B cell (primary cell): ENCODE measurements around the gene LRRC61. TPM values are rescaled to one million over a fixed set of nuclear protein-coding genes. Genes with fewer than 3 reads are reported as not detected.

Source experiments
- ATAC-seq: fragments of 200-7000 bp; cut with Tn5 transposase; one replicate; pipeline ENCODE4 v1.10.0; 2021; ENCODE audit warnings: low read depth, mild to moderate bottlenecking, moderate number of reproducible peaks, moderate library complexity
- CTCF ChIA-PET: fragments of 350-600 bp; sonication (Branson Sonifier 250); formaldehyde crosslinking; loops from one replicate; lab custom pipeline; 2021; ENCODE audit warnings: antibody characterized with exemption, inconsistent platforms; lab: Charles Lee
- POLR2A ChIA-PET: fragments of 350-600 bp; sonication (Branson Sonifier 250); formaldehyde crosslinking; loops from one replicate; lab custom pipeline; 2021; ENCODE audit warnings: antibody characterized with exemption; lab: Charles Lee
- DNase-seq: peaks from one replicate; pipeline ENCODE4 v3.0.0; 2013
- H2AFZ ChIP-seq: 2 replicates; pipeline ENCODE4 v1.6.1; 2012; ENCODE audit warnings: mild to moderate bottlenecking, low read depth, low read length; ENCODE audit not compliant: insufficient read depth, poor library complexity, severe bottlenecking
- H3K27ac ChIP-seq, 2 donors: 1 replicate in 1 of 2; 2 replicates in 1 of 2; pipeline ENCODE4 v1.5.1; 2012 to 2013; ENCODE audit warnings: low read length in 2 of 2, mild to moderate bottlenecking in 2 of 2, moderate library complexity in 1 of 2
- H3K27me3 ChIP-seq, 4 experiments: fragments of 200-600 bp in 1 of 4; sonication (generic) in 1 of 4; replicated peaks in 1 of 4; 1 replicate in 2 of 4; 2 replicates in 2 of 4; pipeline versions ENCODE4 v1.6.1 to v1.7.0; 2013 to 2016; ENCODE audit warnings: low read length in 3 of 4, mild to moderate bottlenecking in 2 of 4, mixed read lengths in 1 of 4, moderate library complexity in 1 of 4; ENCODE audit not compliant: insufficient read depth in 4 of 4, control insufficient read depth in 3 of 4; ENCODE audit errors: control extremely low read depth in 1 of 4
- H3K36me3 ChIP-seq, 2 experiments: replicated peaks in 1 of 2; 1 replicate in 1 of 2; 2 replicates in 1 of 2; pipeline versions ENCODE4 v1.6.1 to v1.7.1; 2013; ENCODE audit warnings: low read length in 1 of 2; ENCODE audit not compliant: insufficient read depth in 2 of 2, control insufficient read depth in 1 of 2; ENCODE audit errors: control extremely low read depth in 1 of 2, extremely low read depth in 1 of 2
- H3K4me1 ChIP-seq, 2 donors: fragments of 200-600 bp in 1 of 2; sonication (generic) in 1 of 2; 1 replicate in 1 of 2; 2 replicates in 1 of 2; pipeline versions ENCODE4 v1.5.1 to v1.6.1; 2013 to 2017; ENCODE audit warnings: low read length in 2 of 2; ENCODE audit not compliant: control insufficient read depth in 2 of 2, insufficient read depth in 2 of 2
- H3K4me2 ChIP-seq: replicated peaks from 2 replicates; pipeline ENCODE3; 2012; ENCODE audit warnings: mild to moderate bottlenecking, low read depth, low read length; ENCODE audit not compliant: poor library complexity, severe bottlenecking
- H3K4me3 ChIP-seq, 5 experiments: fragments of 200-600 bp in 1 of 5; sonication (generic) in 1 of 5; 1 replicate in 3 of 5; 2 replicates in 2 of 5; pipeline versions ENCODE4 v1.5.1 to v1.7.0; 2011 to 2016; ENCODE audit warnings: low read length in 4 of 5, mild to moderate bottlenecking in 4 of 5, low read depth in 2 of 5, control low read depth in 1 of 5, moderate library complexity in 1 of 5; ENCODE audit not compliant: insufficient read depth in 1 of 5; ENCODE audit errors: control extremely low read depth in 1 of 5, extremely low read depth in 1 of 5
- H3K79me2 ChIP-seq: fragments of 200-600 bp; sonication (generic); one replicate; pipeline ENCODE4 v1.6.0; 2016; ENCODE audit warnings: low read length; ENCODE audit not compliant: control insufficient read depth, insufficient read depth
- H3K9ac ChIP-seq: fragments of 200-600 bp; sonication (generic); 2 replicates; pipeline ENCODE4 v1.6.1; 2017; ENCODE audit warnings: mild to moderate bottlenecking, low read length, moderate library complexity
- H3K9me3 ChIP-seq, 3 donors: one replicate each; pipeline versions ENCODE4 v1.6.1 to v1.7.1; 2013; ENCODE audit warnings: low read length in 2 of 3; ENCODE audit not compliant: control insufficient read depth in 2 of 3, insufficient read depth in 1 of 3; ENCODE audit errors: control extremely low read depth in 1 of 3
- H4K20me1 ChIP-seq: 2 replicates; pipeline ENCODE4 v1.6.0; 2012; ENCODE audit warnings: mild to moderate bottlenecking, low read length; ENCODE audit not compliant: insufficient read depth, control insufficient read depth, poor library complexity, severe bottlenecking
- H3K27ac Mint-ChIP-seq: one replicate; pipeline ENCODE4 v1.8.0; 2021; ENCODE audit warnings: mixed read lengths
- H3K27me3 Mint-ChIP-seq: one replicate; pipeline ENCODE4 v1.8.0; 2021; ENCODE audit warnings: mixed read lengths
- H3K4me1 Mint-ChIP-seq: one replicate; pipeline ENCODE4 v1.8.0; 2021; ENCODE audit warnings: mixed read lengths
- H3K4me3 Mint-ChIP-seq: one replicate; pipeline ENCODE4 v1.8.0; 2021; ENCODE audit warnings: mixed read lengths
- H3K9me3 Mint-ChIP-seq: one replicate; pipeline ENCODE4 v1.8.0; 2022; ENCODE audit warnings: mixed read lengths; ENCODE audit not compliant: insufficient read depth
- EZH2 ChIP-seq: IDR thresholded peaks from 2 replicates; pipeline ENCODE4 v1.6.1; 2012; ENCODE audit warnings: borderline replicate concordance, low read depth, mild to moderate bottlenecking, moderate library complexity, low read length; ENCODE audit not compliant: insufficient read depth, poor library complexity, severe bottlenecking
- WGBS: methylation state at CpG from one replicate; pipeline ENCODE4 v1.1.5; 2013; ENCODE audit warnings: missing lambda C conversion rate; ENCODE audit not compliant: insufficient coverage; 5-methylcytosine and 5-hydroxymethylcytosine counted together
- intact Hi-C: fragments of 100-400 bp; cut with micrococcal nuclease; formaldehyde crosslinking; loops from one replicate; pipeline ENCODE4 v1.10.0; 2022
- polyA plus RNA-seq: library from polyadenylated mRNA; depleted of rRNA; stranded (reverse); fragments of >200 nt; gene quantifications from 2 replicates; pipeline ENCODE4 v1.2.3, GENCODE V29; 2012
- total RNA-seq, 2 donors: library from RNA; stranded (reverse); fragments of 120-200 nt in 1 of 2; gene quantifications; 1 replicate in 1 of 2; 2 replicates in 1 of 2; pipeline versions ENCODE4 v1.2.3 to v1.2.4, GENCODE V29; 2013 to 2022
- TF ChIP-seq, protein P1 (sequence below): fragments of 200-600 bp; IDR thresholded peaks from one replicate; pipeline ENCODE4 v1.8.0; 2022; ENCODE audit warnings: antibody characterized with exemption, mild to moderate bottlenecking

LRRC61 gene
- total and polyA plus RNA-seq, 2 donors (not counting 1 experiment from before 2014, with no cell fraction given): 12.8 to 12.9 TPM

DNA sequence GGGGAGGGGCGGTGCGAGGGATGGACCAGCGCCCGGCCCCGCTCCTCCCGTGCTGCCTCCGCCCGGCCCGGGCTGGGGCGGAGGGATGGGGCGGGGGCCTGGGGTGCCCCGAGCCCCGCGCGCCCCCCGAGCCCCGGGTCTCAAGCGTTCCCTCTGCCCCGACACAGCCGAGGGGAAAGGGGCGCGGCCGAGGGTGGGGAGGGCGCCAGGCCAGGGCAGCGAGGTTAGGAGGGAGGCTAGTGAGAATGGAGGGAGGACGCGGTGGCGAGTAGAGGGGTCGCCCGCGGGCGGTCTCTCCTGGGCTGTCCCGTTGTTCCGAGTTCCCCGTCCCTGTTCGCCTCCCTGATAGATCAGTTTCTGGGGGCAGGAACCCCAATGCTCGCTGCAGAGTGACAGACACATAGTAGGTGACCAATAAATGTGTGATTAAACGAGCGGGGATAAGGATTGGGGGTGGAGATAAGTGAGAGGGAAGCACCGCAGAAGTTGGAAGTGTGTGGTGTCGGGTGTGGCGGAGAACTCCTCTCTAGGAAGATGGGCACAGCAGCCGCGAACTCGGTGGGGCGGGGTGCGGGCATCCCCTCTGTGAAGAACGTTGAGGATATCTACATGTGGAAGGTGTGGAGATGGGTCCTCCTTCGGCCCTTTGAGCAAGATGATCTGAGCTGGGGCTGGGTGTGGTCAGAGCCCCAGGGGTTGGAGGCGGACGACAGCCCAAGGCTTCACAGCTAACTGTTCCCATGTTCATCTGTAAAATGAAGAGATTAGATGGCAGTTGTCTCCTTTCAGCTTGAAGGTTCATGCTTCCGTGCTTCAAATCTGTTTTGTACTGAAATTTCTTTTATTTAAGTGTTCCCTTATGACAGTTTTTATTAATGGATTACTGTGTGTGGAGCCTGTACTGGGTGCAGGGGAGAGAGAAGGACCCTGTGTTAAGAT lies 56.6 kb downstream of the LRRC61 start:
- Histone ChIP-seq H3K79me2 (peaks cover 28% of the 10 kb centered on the region), H3K27ac (peak overlapping the region in 1 of 2 donors; percentile 85), H3K4me2 (peak overlapping the region; percentile 97), H3K9ac (peak overlapping the region; percentile 84), H3K4me1 (peaks cover 22 to 59% of the 10 kb centered on the region in 2 donors), H3K4me3 (peak overlapping the region; percentile 45 to 91 (median 77)), H3K27me3 (no peaks in the 10 kb centered on the region), H2AFZ (peak overlapping the region; percentile 86), H4K20me1 (peaks cover 6% of the 10 kb centered on the region), H3K36me3 (no peaks in the 10 kb centered on the region), H3K9me3 (no peaks in the 10 kb centered on the region)
- TF ChIP-seq, protein P1, sequence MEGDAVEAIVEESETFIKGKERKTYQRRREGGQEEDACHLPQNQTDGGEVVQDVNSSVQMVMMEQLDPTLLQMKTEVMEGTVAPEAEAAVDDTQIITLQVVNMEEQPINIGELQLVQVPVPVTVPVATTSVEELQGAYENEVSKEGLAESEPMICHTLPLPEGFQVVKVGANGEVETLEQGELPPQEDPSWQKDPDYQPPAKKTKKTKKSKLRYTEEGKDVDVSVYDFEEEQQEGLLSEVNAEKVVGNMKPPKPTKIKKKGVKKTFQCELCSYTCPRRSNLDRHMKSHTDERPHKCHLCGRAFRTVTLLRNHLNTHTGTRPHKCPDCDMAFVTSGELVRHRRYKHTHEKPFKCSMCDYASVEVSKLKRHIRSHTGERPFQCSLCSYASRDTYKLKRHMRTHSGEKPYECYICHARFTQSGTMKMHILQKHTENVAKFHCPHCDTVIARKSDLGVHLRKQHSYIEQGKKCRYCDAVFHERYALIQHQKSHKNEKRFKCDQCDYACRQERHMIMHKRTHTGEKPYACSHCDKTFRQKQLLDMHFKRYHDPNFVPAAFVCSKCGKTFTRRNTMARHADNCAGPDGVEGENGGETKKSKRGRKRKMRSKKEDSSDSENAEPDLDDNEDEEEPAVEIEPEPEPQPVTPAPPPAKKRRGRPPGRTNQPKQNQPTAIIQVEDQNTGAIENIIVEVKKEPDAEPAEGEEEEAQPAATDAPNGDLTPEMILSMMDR: no peak
- ChIA-PET CTCF (interaction anchor here (1.0 to 1.8 kb wide), 5 partner anchors 22 to 42 kb away, joined by 3 to 9 read pairs (median 4); a partner anchor contains a TSS), POLR2A (interaction anchor here (1.3 to 4.4 kb wide), 4 partner anchors 12 to 27 kb away, joined by 8 to 64 read pairs (median 9); partner anchors contain the start of gene REPIN1)
- peaks cover 63% of the 10 kb centered on the region for H3K4me1 Mint-ChIP-seq
- WGBS: 3% methylated on average over 51 of the region's 52 CpGs
- intact Hi-C loops: loop anchor here (1.0 to 5.0 kb wide), 7 partner anchors 15 to 649 kb away; partner anchors contain the start of genes ABCB8, ACTR3C and LRRC61
- H3K27ac Mint-ChIP-seq: peak overlapping the region; percentile 90
- H3K4me3 Mint-ChIP-seq: peak overlapping the region; percentile 96
- no peaks in the 10 kb centered on the region for H3K9me3 Mint-ChIP-seq
- ATAC-seq (no peak), DNase-seq (peak; percentile 49)
- H3K27me3 Mint-ChIP-seq: no peaks in the 10 kb centered on the region

DNA sequence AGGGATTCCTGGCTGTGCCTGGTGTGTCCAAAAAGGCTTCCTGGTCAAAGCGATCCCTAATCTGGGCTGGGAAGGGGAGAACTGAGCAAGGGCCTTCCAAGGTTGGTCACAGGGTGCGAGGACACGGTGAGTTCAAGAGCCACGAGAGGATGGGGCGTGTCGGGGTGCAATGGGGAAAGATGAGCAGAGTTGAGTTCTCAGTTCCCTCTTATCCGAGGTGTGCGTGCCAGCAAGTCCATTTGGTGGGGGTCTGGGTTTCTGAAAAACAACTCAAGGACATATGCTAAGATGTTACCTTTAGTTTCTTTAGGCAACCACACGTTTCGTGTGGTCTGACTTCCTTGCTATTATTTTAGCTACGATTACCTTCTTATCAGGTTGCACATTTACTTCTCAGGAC lies 57.3 kb downstream of the LRRC61 start:
- Histone ChIP-seq H3K4me2 (peak overlapping the region; percentile 97), H3K9ac (peak overlapping the region; percentile 84), H4K20me1 (peaks cover 6% of the 10 kb centered on the region), H3K36me3 (no peaks in the 10 kb centered on the region), H3K4me1 (peaks cover 22 to 59% of the 10 kb centered on the region in 2 donors), H3K27ac (no peak overlapping the region), H3K79me2 (peaks cover 28% of the 10 kb centered on the region), H3K4me3 (peak overlapping the region in 1 of 5 experiments; percentile 77), H3K27me3 (no peaks in the 10 kb centered on the region), H3K9me3 (no peaks in the 10 kb centered on the region), H2AFZ (no peak overlapping the region)
- H3K4me1 Mint-ChIP-seq: peaks cover 57% of the 10 kb centered on the region
- 46% methylated on average over 8 of the region's 11 CpGs for WGBS
- ChIA-PET POLR2A (interaction anchor here (1.3 to 4.4 kb wide), 4 partner anchors 12 to 26 kb away, joined by 8 to 64 read pairs (median 9); partner anchors contain the start of gene REPIN1), CTCF (interaction anchor here (1.0 to 1.8 kb wide), 5 partner anchors 23 to 41 kb away, joined by 3 to 9 read pairs (median 4); a partner anchor contains a TSS)
- TF ChIP-seq, protein P1: no peak
- no peak for TF ChIP-seq EZH2
- intact Hi-C loops: no loop called here
- peak overlapping the region; percentile 90 for H3K27ac Mint-ChIP-seq
- peak overlapping the region; percentile 96 for H3K4me3 Mint-ChIP-seq
- DNase-seq (peak; percentile 37), ATAC-seq (no peak)
- no peaks in the 10 kb centered on the region for H3K9me3 Mint-ChIP-seq
- H3K27me3 Mint-ChIP-seq: no peaks in the 10 kb centered on the region
